Endodermal cell (in vitro differentiated cells): ENCODE results near the gene APOL4. TPM values are rescaled to one million over a fixed set of nuclear protein-coding genes. Genes with fewer than 3 reads are reported as not detected.

Experiments used
- DNase-seq: peaks from one replicate; pipeline ENCODE4 v3.0.0-alpha.2; 2017
- H3K27ac ChIP-seq: 2 replicates; pipeline ENCODE4 v1.5.1; 2013; ENCODE audit warnings: mild to moderate bottlenecking, low read depth, low read length, moderate library complexity
- H3K27me3 ChIP-seq: 2 replicates; pipeline ENCODE4 v1.6.1; 2013; ENCODE audit warnings: mild to moderate bottlenecking, low read length, moderate library complexity; ENCODE audit not compliant: insufficient read depth, control insufficient read depth, poor library complexity, severe bottlenecking
- H3K36me3 ChIP-seq: 2 replicates; pipeline ENCODE4 v1.7.0; 2013; ENCODE audit warnings: mild to moderate bottlenecking, low read length, moderate library complexity; ENCODE audit not compliant: control insufficient read depth, insufficient read depth
- H3K4me1 ChIP-seq: one replicate; pipeline ENCODE4 v1.7.0; 2013; ENCODE audit warnings: low read length; ENCODE audit not compliant: control insufficient read depth, insufficient read depth
- H3K4me3 ChIP-seq: 2 replicates; pipeline ENCODE4 v1.5.1; 2013; ENCODE audit warnings: mild to moderate bottlenecking, low read length, moderate library complexity
- H3K9ac ChIP-seq: 2 replicates; pipeline ENCODE4 v1.6.1; 2013; ENCODE audit warnings: mild to moderate bottlenecking, low read length, moderate library complexity; ENCODE audit not compliant: poor library complexity, severe bottlenecking; ENCODE audit errors: extremely low read depth
- H3K9me3 ChIP-seq: 2 replicates; pipeline ENCODE4 v1.6.1; 2013; ENCODE audit warnings: mild to moderate bottlenecking, low read length, moderate library complexity; ENCODE audit not compliant: control insufficient read depth
- H3K27ac Mint-ChIP-seq: 2 replicates; pipeline ENCODE4 v1.8.0; 2020; ENCODE audit warnings: mixed read lengths
- H3K27me3 Mint-ChIP-seq: 2 replicates; pipeline ENCODE4 v1.8.0; 2021; ENCODE audit warnings: mild to moderate bottlenecking, mixed read lengths; ENCODE audit not compliant: insufficient read depth
- H3K36me3 Mint-ChIP-seq: 2 replicates; pipeline ENCODE4 v1.8.0; 2020; ENCODE audit warnings: low read depth, mixed read lengths
- H3K4me1 Mint-ChIP-seq: 2 replicates; pipeline ENCODE4 v1.8.0; 2020; ENCODE audit warnings: mixed read lengths
- H3K4me3 Mint-ChIP-seq: 2 replicates; pipeline ENCODE4 v1.8.0; 2020; ENCODE audit warnings: mild to moderate bottlenecking, moderate library complexity, mixed read lengths
- H3K9me3 Mint-ChIP-seq: 2 replicates; pipeline ENCODE4 v1.8.0; 2020; ENCODE audit warnings: mild to moderate bottlenecking, mixed read lengths
- CTCF ChIP-seq: fragments of 200-600 bp; sonication (generic); conservative IDR thresholded peaks from 2 replicates; pipeline ENCODE4 v1.5.0; 2021; ENCODE audit warnings: antibody characterized with exemption, mild to moderate bottlenecking
- WGBS, 2 experiments: methylation state at CpG; one replicate each; pipeline versions ENCODE4 v1.1.5 to v1.1.7; 2013; ENCODE audit warnings: missing lambda C conversion rate in 2 of 2, mixed read lengths in 1 of 2; ENCODE audit not compliant: insufficient coverage in 1 of 2, insufficient read length in 1 of 2; 5-methylcytosine and 5-hydroxymethylcytosine counted together
- total RNA-seq, 2 donors: library from RNA; stranded (reverse); fragmentation: NEBNext Ultra II Directional in 1 of 2; extraction: Animal tissue kit (Norgen Biotek cat#: 25700) in 1 of 2; gene quantifications; 2 replicates in 1 of 2; 3 replicates in 1 of 2; pipeline ENCODE4 v1.2.1, GENCODE V29; 2021

APOL4 gene
- total RNA-seq, 2 donors from 2014 or later: not detected

- Histone ChIP-seq H3K27ac (no peak overlapping the region), H3K9ac (no peak overlapping the region), H3K9me3 (peaks cover 7% of the 10 kb centered on the region), H3K4me1 (peaks cover 6% of the 10 kb centered on the region), H3K4me3 (no peak overlapping the region), H3K36me3 (no peaks in the 10 kb centered on the region), H3K27me3 (no peaks in the 10 kb centered on the region)
- H3K27me3 Mint-ChIP-seq: peaks cover 3% of the 10 kb centered on the region
- TF ChIP-seq CTCF: no peak
- peaks cover 4% of the 10 kb centered on the region for H3K36me3 Mint-ChIP-seq
- no peak overlapping the region for H3K4me3 Mint-ChIP-seq
- no peak for DNase-seq
- no peak overlapping the region for H3K27ac Mint-ChIP-seq
- peaks cover 21% of the 10 kb centered on the region for H3K4me1 Mint-ChIP-seq
- WGBS, 2 experiments: 92 to 100% methylated on average over 1 to 2 of the region's 2 CpGs
- H3K9me3 Mint-ChIP-seq: peaks cover 21% of the 10 kb centered on the region
These were observed 7.2 kb downstream of the APOL4 start for GRCh38 chr22:36194385-36194784.

GRCh38 chr22:36193577-36193976 lies 8.0 kb downstream of the APOL4 start:
- H3K9ac ChIP-seq: no peak overlapping the region
- H3K36me3 Mint-ChIP-seq: peaks cover 4% of the 10 kb centered on the region
- no peak overlapping the region for H3K27ac ChIP-seq
- H3K9me3 Mint-ChIP-seq: peaks cover 21% of the 10 kb centered on the region
- H3K9me3 ChIP-seq: peaks cover 7% of the 10 kb centered on the region
- TF ChIP-seq CTCF: no peak
- WGBS, 2 experiments: 28 to 59% methylated on average over 2 to 3 of the region's 3 CpGs
- H3K4me1 ChIP-seq: peaks cover 6% of the 10 kb centered on the region
- no peak overlapping the region for H3K27ac Mint-ChIP-seq
- H3K27me3 ChIP-seq: no peaks in the 10 kb centered on the region
- peaks cover 21% of the 10 kb centered on the region for H3K4me1 Mint-ChIP-seq
- no peak for DNase-seq
- no peaks in the 10 kb centered on the region for H3K36me3 ChIP-seq
- no peak overlapping the region for H3K4me3 Mint-ChIP-seq
- H3K4me3 ChIP-seq: no peak overlapping the region
- peaks cover 3% of the 10 kb centered on the region for H3K27me3 Mint-ChIP-seq

GRCh38 chr22:36193171-36193570 lies 8.4 kb downstream of the APOL4 start:
- TF ChIP-seq CTCF: no peak
- Mint-ChIP-seq H3K4me1 (peaks cover 21% of the 10 kb centered on the region), H3K9me3 (peaks cover 21% of the 10 kb centered on the region), H3K27me3 (peaks cover 3% of the 10 kb centered on the region), H3K4me3 (no peak overlapping the region), H3K36me3 (peaks cover 4% of the 10 kb centered on the region), H3K27ac (no peak overlapping the region)
- H3K36me3 ChIP-seq: no peaks in the 10 kb centered on the region
- H3K9me3 ChIP-seq: peaks cover 7% of the 10 kb centered on the region
- H3K4me3 ChIP-seq: no peak overlapping the region
- no peaks in the 10 kb centered on the region for H3K27me3 ChIP-seq
- no peak for DNase-seq
- H3K27ac ChIP-seq: no peak overlapping the region
- 79 to 81% methylated on average over 3 of the region's 3 CpGs for WGBS, 2 experiments
- H3K9ac ChIP-seq: no peak overlapping the region
- peaks cover 6% of the 10 kb centered on the region for H3K4me1 ChIP-seq
